ENCODE results near the gene NFX1. TPM values are rescaled to one million over a fixed set of nuclear protein-coding genes. Genes with fewer than 3 reads are reported as not detected.

NFX1 gene
- total RNA-seq, 1 donor from 2014 or later = 13.0 TPM

GRCh38 chr9:33408087-33408486, 117.8 kb downstream of the NFX1 start:
- H3K9me3 Mint-ChIP-seq = no peaks in the 10 kb centered on the region
- Histone ChIP-seq H3K4me2 (no peak overlapping the region), H3K79me2 (ENCODE audit: low read depth) (no peaks in the 10 kb centered on the region), H4K20me1 (ENCODE audit: low read depth) (no peaks in the 10 kb centered on the region), H3K4me1 (no peaks in the 10 kb centered on the region), H3K36me3 (no peaks in the 10 kb centered on the region), H3K27ac (no peak overlapping the region), H3F3A (ENCODE audit: low read depth) (no peaks in the 10 kb centered on the region), H2AFZ (replicated peaks) (no peak overlapping the region), H3K9ac (no peak overlapping the region), H3K27me3 (no peaks in the 10 kb centered on the region), H3K4me3 (no peak overlapping the region), H3K9me3 (ENCODE audit: low read depth) (no peaks in the 10 kb centered on the region)
- no peak for TF ChIP-seq EZH2 (IDR thresholded peaks at IDR 0.05)
- no peak for TF ChIP-seq CTCF (IDR thresholded peaks at IDR 0.05)
- H3K4me1 Mint-ChIP-seq = peaks cover 13% of the 10 kb centered on the region
- H3K27me3 Mint-ChIP-seq (ENCODE audit: insufficient read depth, low read depth) = peaks cover 1% of the 10 kb centered on the region
- H3K4me3 Mint-ChIP-seq = no peak overlapping the region
- DNase-seq (ENCODE audit: low spot score) = no peak
- no peaks in the 10 kb centered on the region for H3K36me3 Mint-ChIP-seq
- H3K27ac Mint-ChIP-seq = no peak overlapping the region

- Histone ChIP-seq H3K4me2 (no peak overlapping the region), H3F3A (ENCODE audit: low read depth) (no peaks in the 10 kb centered on the region), H3K36me3 (no peaks in the 10 kb centered on the region), H3K9ac (no peak overlapping the region), H3K4me3 (no peak overlapping the region), H3K4me1 (no peaks in the 10 kb centered on the region), H3K79me2 (ENCODE audit: low read depth) (no peaks in the 10 kb centered on the region), H2AFZ (replicated peaks) (no peak overlapping the region), H4K20me1 (ENCODE audit: low read depth) (no peaks in the 10 kb centered on the region), H3K27me3 (no peaks in the 10 kb centered on the region), H3K9me3 (ENCODE audit: low read depth) (no peaks in the 10 kb centered on the region), H3K27ac (no peak overlapping the region)
- Mint-ChIP-seq H3K36me3 (no peaks in the 10 kb centered on the region), H3K27ac (peak overlapping the region; percentile 78), H3K27me3 (ENCODE audit: insufficient read depth, low read depth) (peaks cover 8% of the 10 kb centered on the region), H3K4me1 (no peaks in the 10 kb centered on the region), H3K4me3 (no peak overlapping the region), H3K9me3 (no peaks in the 10 kb centered on the region)
- DNase-seq (ENCODE audit: low spot score) = no peak
- TF ChIP-seq CTCF (IDR thresholded peaks at IDR 0.05) = no peak
- no peak for TF ChIP-seq EZH2 (IDR thresholded peaks at IDR 0.05)
- no peak for TF ChIP-seq EZH2phosphoT487 (IDR thresholded peaks at IDR 0.05)
Measured at GRCh38 chr9:33414268-33414667, 124.0 kb downstream of the NFX1 start.

- Histone ChIP-seq H4K20me1 (ENCODE audit: low read depth) (no peaks in the 10 kb centered on the region), H3K36me3 (no peaks in the 10 kb centered on the region), H3K27ac (no peak overlapping the region), H3K9me3 (ENCODE audit: low read depth) (no peaks in the 10 kb centered on the region), H3K4me2 (no peak overlapping the region), H3K79me2 (ENCODE audit: low read depth) (no peaks in the 10 kb centered on the region), H3F3A (ENCODE audit: low read depth) (no peaks in the 10 kb centered on the region), H3K4me1 (no peaks in the 10 kb centered on the region), H3K9ac (no peak overlapping the region), H3K27me3 (no peaks in the 10 kb centered on the region), H3K4me3 (no peak overlapping the region), H2AFZ (replicated peaks) (peak overlapping the region; percentile 96)
- peak overlapping the region; percentile 30 for H3K27ac Mint-ChIP-seq
- peaks cover 11% of the 10 kb centered on the region for H3K27me3 Mint-ChIP-seq (ENCODE audit: insufficient read depth, low read depth)
- TF ChIP-seq EZH2phosphoT487 (IDR thresholded peaks at IDR 0.05) (no peak), CTCF (IDR thresholded peaks at IDR 0.05) (no peak), EZH2 (IDR thresholded peaks at IDR 0.05) (no peak)
- H3K36me3 Mint-ChIP-seq = no peaks in the 10 kb centered on the region
- no peaks in the 10 kb centered on the region for H3K9me3 Mint-ChIP-seq
- no peak overlapping the region for H3K4me3 Mint-ChIP-seq
- no peak for DNase-seq (ENCODE audit: low spot score)
- no peaks in the 10 kb centered on the region for H3K4me1 Mint-ChIP-seq
Measured at GRCh38 chr9:33414889-33415500, 124.7 kb downstream of the NFX1 start.
